CD14-positive monocyte (primary cell): Measurements from ENCODE around the gene MSI2. TPM values are rescaled to one million over a fixed set of nuclear protein-coding genes. Genes with fewer than 3 reads are reported as not detected.

Experiments used
- DNase-seq, 3 donors: peaks; one replicate each; pipeline ENCODE4 v3.0.0-alpha.2; 2011 to 2022
- H2AFZ ChIP-seq: 2 replicates; pipeline ENCODE4 v1.6.0; 2012; ENCODE audit warnings: mild to moderate bottlenecking, low read depth, low read length, inconsistent platforms; ENCODE audit not compliant: insufficient read depth, poor library complexity, severe bottlenecking
- H3K27ac ChIP-seq, 2 donors: 1 replicate in 1 of 2; 2 replicates in 1 of 2; pipeline ENCODE4 v1.5.1; 2012 to 2013; ENCODE audit warnings: low read length in 2 of 2, control low read depth in 1 of 2, inconsistent platforms in 1 of 2, low read depth in 1 of 2, mild to moderate bottlenecking in 1 of 2
- H3K27me3 ChIP-seq, 2 donors: one replicate each; pipeline versions ENCODE4 v1.6.0 to v1.6.1; 2011 to 2013; ENCODE audit warnings: low read length in 2 of 2; ENCODE audit not compliant: control insufficient read depth in 2 of 2, insufficient read depth in 2 of 2
- H3K36me3 ChIP-seq, 2 donors: replicated peaks in 1 of 2; 1 replicate in 1 of 2; 2 replicates in 1 of 2; pipeline versions ENCODE4 v1.5.1 to v1.6.1; 2012 to 2013; ENCODE audit warnings: low read length in 2 of 2, control low read depth in 1 of 2, inconsistent platforms in 1 of 2, mild to moderate bottlenecking in 1 of 2; ENCODE audit not compliant: insufficient read depth in 2 of 2, control insufficient read depth in 1 of 2
- H3K4me1 ChIP-seq, 2 donors: 1 replicate in 1 of 2; 2 replicates in 1 of 2; pipeline versions ENCODE4 v1.5.1 to v1.6.1; 2012 to 2013; ENCODE audit warnings: low read length in 2 of 2, control low read depth in 1 of 2, inconsistent platforms in 1 of 2, mild to moderate bottlenecking in 1 of 2, moderate library complexity in 1 of 2; ENCODE audit not compliant: insufficient read depth in 2 of 2, control insufficient read depth in 1 of 2
- H3K4me2 ChIP-seq: replicated peaks from 2 replicates; pipeline ENCODE3; 2012; ENCODE audit warnings: low read length, moderate library complexity, mild to moderate bottlenecking; ENCODE audit not compliant: poor library complexity, severe bottlenecking; ENCODE audit errors: extremely low read depth
- H3K4me3 ChIP-seq, 3 experiments: fragments of 200-600 bp in 1 of 3; sonication (generic) in 1 of 3; replicated peaks in 1 of 3; 1 replicate in 2 of 3; 2 replicates in 1 of 3; pipeline ENCODE4 v1.5.1; 2011 to 2013; ENCODE audit warnings: low read length in 3 of 3, mild to moderate bottlenecking in 3 of 3, control low read depth in 2 of 3, low read depth in 2 of 3, inconsistent platforms in 1 of 3, moderate library complexity in 1 of 3
- H3K79me2 ChIP-seq: 2 replicates; pipeline ENCODE4 v1.6.0; 2012; ENCODE audit warnings: mild to moderate bottlenecking, control low read depth, inconsistent platforms, low read length, moderate library complexity; ENCODE audit not compliant: insufficient read depth
- H3K9ac ChIP-seq: 2 replicates; pipeline ENCODE4 v1.6.0; 2017; ENCODE audit warnings: low read length, mild to moderate bottlenecking; ENCODE audit not compliant: insufficient read depth, poor library complexity, severe bottlenecking
- H3K9me3 ChIP-seq, 2 donors: replicated peaks in 1 of 2; 1 replicate in 1 of 2; 2 replicates in 1 of 2; pipeline versions ENCODE4 v1.5.1 to v1.6.1; 2012 to 2013; ENCODE audit warnings: low read length in 2 of 2, control low read depth in 1 of 2; ENCODE audit not compliant: control insufficient read depth in 1 of 2, insufficient read depth in 1 of 2
- H4K20me1 ChIP-seq: 2 replicates; pipeline ENCODE4 v1.6.0; 2012; ENCODE audit warnings: mild to moderate bottlenecking, low read length, control low read depth, moderate library complexity; ENCODE audit not compliant: insufficient read depth
- H3K27ac Mint-ChIP-seq, 7 donors: one replicate each; pipeline ENCODE4 v1.8.0; 2020; ENCODE audit warnings: mild to moderate bottlenecking in 7 of 7, mixed read lengths in 7 of 7, moderate library complexity in 6 of 7, inconsistent platforms in 2 of 7
- H3K27me3 Mint-ChIP-seq, 3 donors: one replicate each; pipeline ENCODE4 v1.8.0; 2021 to 2022; ENCODE audit warnings: low read depth in 3 of 3, mild to moderate bottlenecking in 3 of 3, mixed read lengths in 3 of 3, moderate library complexity in 3 of 3, inconsistent platforms in 1 of 3
- H3K36me3 Mint-ChIP-seq, 2 donors: one replicate each; pipeline ENCODE4 v1.8.0; 2020; ENCODE audit warnings: mixed read lengths in 2 of 2, inconsistent platforms in 1 of 2, mild to moderate bottlenecking in 1 of 2
- H3K4me1 Mint-ChIP-seq: one replicate; pipeline ENCODE4 v1.8.0; 2020; ENCODE audit warnings: mild to moderate bottlenecking, mixed read lengths
- H3K4me3 Mint-ChIP-seq, 2 donors: one replicate each; pipeline ENCODE4 v1.8.0; 2020; ENCODE audit warnings: mild to moderate bottlenecking in 2 of 2, mixed read lengths in 2 of 2, moderate library complexity in 1 of 2
- H3K9me3 Mint-ChIP-seq, 7 donors: one replicate each; pipeline ENCODE4 v1.8.0; 2020 to 2022; ENCODE audit warnings: mixed read lengths in 7 of 7, mild to moderate bottlenecking in 6 of 7, moderate library complexity in 6 of 7, inconsistent platforms in 2 of 7
- CTCF ChIP-seq: fragments of 200-600 bp; IDR thresholded peaks from one replicate; pipeline ENCODE4 v1.8.0; 2022; ENCODE audit warnings: antibody characterized with exemption, mild to moderate bottlenecking
- WGBS: methylation state at CpG from one replicate; pipeline ENCODE4 v1.1.5; 2013; ENCODE audit warnings: missing lambda C conversion rate; ENCODE audit not compliant: insufficient coverage; 5-methylcytosine and 5-hydroxymethylcytosine counted together
- intact Hi-C, 2 donors: fragments of 100-400 bp; cut with micrococcal nuclease; formaldehyde crosslinking; loops; one replicate each; pipeline versions ENCODE4 v1.15.0 to v1.15.1; 2023
- polyA plus RNA-seq, 3 donors: library from polyadenylated mRNA; depleted of rRNA in 1 of 3; unstranded in 2 of 3; stranded (reverse) in 1 of 3; fragments of 300-500 nt in 2 of 3; fragments of >200 nt in 1 of 3; fragmentation: Illumina TruSeq in 2 of 3; gene quantifications; 1 replicate in 2 of 3; 2 replicates in 1 of 3; pipeline ENCODE4 v1.2.3, GENCODE V29; 2012 to 2021

The MSI2 gene
- polyA plus RNA-seq, 3 donors, result 0.20 to 6.6 (median 0.37) TPM

GRCh38 chr17:57349541-57350247, 93.4 kb downstream of the MSI2 start:
- Mint-ChIP-seq H3K4me1 (peaks cover 1% of the 10 kb centered on the region), H3K27me3 (peaks cover 1 to 5% (median 1%) of the 10 kb centered on the region in 3 donors), H3K36me3 (peaks cover 9 to 23% of the 10 kb centered on the region in 2 donors), H3K27ac (no peak overlapping the region), H3K4me3 (no peak overlapping the region), H3K9me3 (peaks cover 0 to 1% (median 0%) of the 10 kb centered on the region in 7 donors)
- Histone ChIP-seq H3K27me3 (no peaks in the 10 kb centered on the region), H3K9ac (no peak overlapping the region), H3K9me3 (no peaks in the 10 kb centered on the region), H2AFZ (no peak overlapping the region), H3K4me1 (no peaks in the 10 kb centered on the region), H3K79me2 (no peaks in the 10 kb centered on the region), H3K4me2 (no peak overlapping the region), H3K27ac (no peak overlapping the region), H3K36me3 (peaks cover 5 to 7% of the 10 kb centered on the region in 2 donors), H3K4me3 (no peak overlapping the region), H4K20me1 (no peaks in the 10 kb centered on the region)
- WGBS, result no CpG with 5 or more reads among the region's 3 CpGs
- intact Hi-C loops, result no loop called here
- no peak for TF ChIP-seq CTCF
- no peak for DNase-seq

GRCh38 chr17:57350266-57350665, 93.9 kb downstream of the MSI2 start:
- Histone ChIP-seq H3K4me3 (no peak overlapping the region), H3K4me2 (no peak overlapping the region), H3K9me3 (no peaks in the 10 kb centered on the region), H3K4me1 (no peaks in the 10 kb centered on the region), H3K27me3 (no peaks in the 10 kb centered on the region), H2AFZ (no peak overlapping the region), H3K79me2 (no peaks in the 10 kb centered on the region), H3K9ac (no peak overlapping the region), H3K36me3 (peaks cover 5 to 7% of the 10 kb centered on the region in 2 donors), H3K27ac (no peak overlapping the region), H4K20me1 (no peaks in the 10 kb centered on the region)
- no peak for DNase-seq
- Mint-ChIP-seq H3K27ac (peak overlapping the region in 1 of 7 donors; percentile 15), H3K9me3 (peaks cover 0 to 1% (median 0%) of the 10 kb centered on the region in 7 donors), H3K27me3 (peaks cover 1 to 5% (median 4%) of the 10 kb centered on the region in 3 donors), H3K36me3 (peaks cover 9 to 23% of the 10 kb centered on the region in 2 donors), H3K4me3 (no peak overlapping the region), H3K4me1 (peaks cover 1% of the 10 kb centered on the region)
- no peak for TF ChIP-seq CTCF
- intact Hi-C loops, result no loop called here
- 100% methylated on average over 4 of the region's 6 CpGs for WGBS
